A673 (cell line): ENCODE measurements around the gene AKT3. TPM values are rescaled to one million over a fixed set of nuclear protein-coding genes. Genes with fewer than 3 reads are reported as not detected.

Source experiments
- BruUV-seq: library from RNA; stranded (reverse); fragments of 400-500 nt; replicated peaks from 2 replicates; lab custom pipeline; 2021; lab: Mats Ljungman, UMichigan
- CTCF ChIA-PET: fragments of 300-600 bp; sonication (Branson Sonifier 250); formaldehyde crosslinking; loops from one replicate; lab custom pipeline; 2022; ENCODE audit warnings: antibody characterized with exemption; lab: Charles Lee
- POLR2A ChIA-PET: fragments of 300-600 bp; sonication (Branson Sonifier 250); formaldehyde crosslinking; loops from one replicate; lab custom pipeline; 2022; ENCODE audit warnings: antibody characterized with exemption; ENCODE audit not compliant: low non-redundant PET; lab: Charles Lee
- DNase-seq: peaks from one replicate; pipeline ENCODE4 v3.0.0-alpha.2; 2015; ENCODE audit warnings: low spot score
- H3K27ac ChIP-seq: fragments of 200-600 bp; sonication (generic); 2 replicates; pipeline ENCODE4 v1.5.1; 2016; ENCODE audit warnings: mixed run types, low read depth, mild to moderate bottlenecking, mixed read lengths, antibody characterized with exemption, low read length; ENCODE audit not compliant: poor library complexity, severe bottlenecking
- H3K27me3 ChIP-seq: fragments of 200-600 bp; sonication (generic); replicated peaks from 2 replicates; pipeline ENCODE4 v1.6.1; 2017; ENCODE audit warnings: mixed run types, low read depth, mild to moderate bottlenecking, mixed read lengths, antibody characterized with exemption, low read length; ENCODE audit not compliant: insufficient read depth, poor library complexity
- H3K36me3 ChIP-seq: fragments of 200-600 bp; sonication (generic); 2 replicates; pipeline ENCODE4 v1.6.1; 2016; ENCODE audit warnings: mixed run types, mild to moderate bottlenecking, mixed read lengths, antibody characterized with exemption, low read length; ENCODE audit not compliant: insufficient read depth, poor library complexity, severe bottlenecking
- H3K4me1 ChIP-seq: fragments of 200-600 bp; sonication (generic); 2 replicates; pipeline ENCODE4 v1.6.1; 2017; ENCODE audit warnings: mixed run types, mild to moderate bottlenecking, mixed read lengths, antibody characterized with exemption, low read length; ENCODE audit not compliant: insufficient read depth, poor library complexity, severe bottlenecking
- H3K4me3 ChIP-seq: fragments of 200-600 bp; sonication (generic); 2 replicates; pipeline ENCODE4 v1.5.1; 2016; ENCODE audit warnings: low read depth, mixed run types, mild to moderate bottlenecking, mixed read lengths, low read length; ENCODE audit not compliant: poor library complexity, severe bottlenecking
- H3K9me3 ChIP-seq: fragments of 200-600 bp; sonication (generic); 2 replicates; pipeline ENCODE4 v1.6.1; 2016; ENCODE audit warnings: mixed run types, low read depth, mild to moderate bottlenecking, mixed read lengths, antibody characterized with exemption, low read length; ENCODE audit not compliant: poor library complexity, severe bottlenecking
- EZH2 ChIP-seq: fragments of 200-600 bp; sonication (generic); IDR thresholded peaks from 2 replicates; pipeline ENCODE4 v1.6.1; 2017; ENCODE audit warnings: borderline replicate concordance, low read depth, mild to moderate bottlenecking, mixed read lengths, antibody characterized with exemption, low read length; ENCODE audit not compliant: poor library complexity, severe bottlenecking
- intact Hi-C: fragments of 100-400 bp; cut with micrococcal nuclease; formaldehyde crosslinking; loops from one replicate; pipeline ENCODE4 v1.10.0; 2022; ENCODE audit not compliant: unreplicated experiment
- total RNA-seq: library from RNA; stranded (reverse); gene quantifications from 2 replicates; pipeline ENCODE4 v1.2.3, GENCODE V29; 2021
- TF ChIP-seq, protein P1 (sequence below): fragments of 300-800, 200-600 bp; sonication (generic); conservative IDR thresholded peaks from 2 replicates; pipeline ENCODE4 v1.5.1; 2017; ENCODE audit warnings: low read depth, mild to moderate bottlenecking, antibody characterized with exemption, low read length, moderate library complexity, mixed read lengths

Gene AKT3
- total RNA-seq, 1 experiment from 2014 or later: 14.4 TPM

DNA sequence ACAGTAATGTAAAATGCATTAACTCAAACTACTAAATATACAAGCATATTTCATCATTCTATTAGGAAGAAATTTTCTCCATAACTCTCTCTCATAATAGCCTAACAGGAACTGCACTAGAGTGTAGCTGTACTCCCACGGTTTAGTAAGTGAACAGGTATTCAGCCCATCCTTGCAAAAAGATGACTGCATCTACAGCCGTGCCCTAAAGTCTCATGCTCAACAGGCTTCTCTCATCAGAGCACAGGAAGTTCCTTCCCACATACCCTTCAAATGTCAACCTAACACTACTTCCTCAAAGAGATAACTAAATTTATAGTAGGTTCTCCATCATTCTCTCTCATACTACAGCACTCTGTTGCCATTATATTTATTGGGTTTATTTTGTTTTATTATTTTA, 251.6 kb downstream of the AKT3 start:
- CTCF ChIA-PET: no interaction called here
- no peaks in the 10 kb centered on the region for H3K27me3 ChIP-seq
- no peak overlapping the region for H3K4me3 ChIP-seq
- BruUV-seq: no TSS peak
- DNase-seq: no peak
- H3K9me3 ChIP-seq: no peaks in the 10 kb centered on the region
- POLR2A ChIA-PET: no interaction called here
- no peak for TF ChIP-seq EZH2
- TF ChIP-seq, protein P1, sequence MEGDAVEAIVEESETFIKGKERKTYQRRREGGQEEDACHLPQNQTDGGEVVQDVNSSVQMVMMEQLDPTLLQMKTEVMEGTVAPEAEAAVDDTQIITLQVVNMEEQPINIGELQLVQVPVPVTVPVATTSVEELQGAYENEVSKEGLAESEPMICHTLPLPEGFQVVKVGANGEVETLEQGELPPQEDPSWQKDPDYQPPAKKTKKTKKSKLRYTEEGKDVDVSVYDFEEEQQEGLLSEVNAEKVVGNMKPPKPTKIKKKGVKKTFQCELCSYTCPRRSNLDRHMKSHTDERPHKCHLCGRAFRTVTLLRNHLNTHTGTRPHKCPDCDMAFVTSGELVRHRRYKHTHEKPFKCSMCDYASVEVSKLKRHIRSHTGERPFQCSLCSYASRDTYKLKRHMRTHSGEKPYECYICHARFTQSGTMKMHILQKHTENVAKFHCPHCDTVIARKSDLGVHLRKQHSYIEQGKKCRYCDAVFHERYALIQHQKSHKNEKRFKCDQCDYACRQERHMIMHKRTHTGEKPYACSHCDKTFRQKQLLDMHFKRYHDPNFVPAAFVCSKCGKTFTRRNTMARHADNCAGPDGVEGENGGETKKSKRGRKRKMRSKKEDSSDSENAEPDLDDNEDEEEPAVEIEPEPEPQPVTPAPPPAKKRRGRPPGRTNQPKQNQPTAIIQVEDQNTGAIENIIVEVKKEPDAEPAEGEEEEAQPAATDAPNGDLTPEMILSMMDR: no peak
- intact Hi-C loops: no loop called here
- H3K36me3 ChIP-seq: no peaks in the 10 kb centered on the region
- no peak overlapping the region for H3K27ac ChIP-seq
- H3K4me1 ChIP-seq: no peaks in the 10 kb centered on the region

DNA sequence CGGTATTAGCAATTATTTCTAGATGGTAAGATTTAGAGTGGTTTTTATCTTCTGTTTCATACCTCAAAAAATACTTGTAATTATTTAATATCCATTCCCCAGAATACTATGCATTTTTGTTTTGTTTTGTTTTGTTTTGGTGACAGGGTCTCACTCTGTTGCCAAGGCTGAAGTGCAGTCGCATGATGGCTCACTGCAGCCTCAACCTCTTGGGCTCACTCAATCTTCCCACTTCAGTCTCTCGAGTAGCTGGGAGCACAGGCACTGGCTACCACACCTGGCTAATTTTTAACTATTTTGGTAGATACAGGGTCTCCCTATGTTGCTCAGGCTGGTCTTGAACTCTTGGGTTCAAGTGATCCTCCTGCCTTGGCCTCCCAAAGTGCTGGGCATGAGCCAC, 252.7 kb downstream of the AKT3 start:
- POLR2A ChIA-PET: no interaction called here
- H3K27ac ChIP-seq: no peak overlapping the region
- intact Hi-C loops: no loop called here
- no peaks in the 10 kb centered on the region for H3K36me3 ChIP-seq
- no peak for TF ChIP-seq EZH2
- TF ChIP-seq, protein P1: no peak
- H3K9me3 ChIP-seq: no peaks in the 10 kb centered on the region
- H3K4me3 ChIP-seq: no peak overlapping the region
- BruUV-seq: no TSS peak
- no peaks in the 10 kb centered on the region for H3K4me1 ChIP-seq
- H3K27me3 ChIP-seq: no peaks in the 10 kb centered on the region
- DNase-seq: no peak
- CTCF ChIA-PET: no interaction called here

DNA sequence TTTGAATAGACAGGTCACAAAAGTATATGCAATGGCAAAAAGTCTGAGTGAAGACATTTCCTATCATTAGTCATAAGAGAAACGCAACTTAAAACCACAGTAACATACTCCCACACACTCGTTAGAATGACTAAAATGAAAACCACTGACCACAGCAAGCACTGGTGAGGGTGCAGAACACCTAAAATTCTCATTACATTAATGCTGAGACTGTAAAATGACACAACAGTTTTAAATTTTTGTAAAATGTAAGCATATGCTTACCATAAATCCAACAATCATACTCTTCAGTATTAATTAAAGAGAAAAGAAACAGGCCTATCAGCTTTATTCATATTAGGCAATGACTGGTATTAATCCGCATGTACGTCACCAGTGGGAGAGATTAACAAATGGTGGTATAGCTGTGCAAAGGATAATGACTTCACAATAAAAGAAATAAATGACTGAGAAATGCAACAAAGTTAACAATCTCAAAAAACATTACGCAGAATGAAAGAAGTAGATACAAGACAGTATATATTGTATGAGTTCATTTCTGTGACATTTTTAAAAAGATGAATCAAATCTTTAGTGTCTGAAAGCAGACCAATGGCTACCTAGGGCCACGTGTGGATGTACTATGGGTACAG, 253.5 kb downstream of the AKT3 start:
- no peak for TF ChIP-seq EZH2
- TF ChIP-seq, protein P1: no peak
- no peak for DNase-seq
- Histone ChIP-seq H3K27ac (no peak overlapping the region), H3K27me3 (no peaks in the 10 kb centered on the region), H3K4me1 (no peaks in the 10 kb centered on the region), H3K4me3 (no peak overlapping the region), H3K36me3 (no peaks in the 10 kb centered on the region), H3K9me3 (no peaks in the 10 kb centered on the region)
- POLR2A ChIA-PET: no interaction called here
- intact Hi-C loops: no loop called here
- no TSS peak for BruUV-seq
- CTCF ChIA-PET: no interaction called here
